WI38 (cell line): ENCODE data around the gene MTA3.

ENCODE experiments used
- H3K4me3 ChIP-seq: 2 replicates; pipeline ENCODE4 v1.5.1; 2011; ENCODE audit warnings: low read depth, mild to moderate bottlenecking, control low read depth, low read length
- CTCF ChIP-seq: IDR thresholded peaks from 2 replicates; pipeline ENCODE4 v1.5.1; 2012; ENCODE audit warnings: low read depth, mild to moderate bottlenecking, control low read depth, low read length

MTA3 gene

GRCh38 chr2:42673989-42674579 is 105.7 kb downstream of the MTA3 start:
- no peak for TF ChIP-seq CTCF
- no peak overlapping the region for H3K4me3 ChIP-seq

- TF ChIP-seq CTCF, result no peak
- no peak overlapping the region for H3K4me3 ChIP-seq
Measured at GRCh38 chr2:42675815-42676214, 107.4 kb downstream of the MTA3 start.

GRCh38 chr2:42685303-42685702 is 116.9 kb downstream of the MTA3 start:
- H3K4me3 ChIP-seq, result no peak overlapping the region
- no peak for TF ChIP-seq CTCF

GRCh38 chr2:42693013-42693615 is 124.7 kb downstream of the MTA3 start:
- no peak overlapping the region for H3K4me3 ChIP-seq
- no peak for TF ChIP-seq CTCF

GRCh38 chr2:42693688-42694479 is 125.5 kb downstream of the MTA3 start:
- no peak for TF ChIP-seq CTCF
- no peak overlapping the region for H3K4me3 ChIP-seq

- no peak for TF ChIP-seq CTCF
- no peak overlapping the region for H3K4me3 ChIP-seq
Measured at GRCh38 chr2:42696987-42697386, 128.6 kb downstream of the MTA3 start.

- TF ChIP-seq CTCF, result no peak
- no peak overlapping the region for H3K4me3 ChIP-seq
Measured at GRCh38 chr2:42698940-42699339, 130.5 kb downstream of the MTA3 start.
